GM06990 (cell line): ENCODE results near the gene FNDC3B.

Source experiments
- DNase-seq: peaks from one replicate; pipeline ENCODE4 v3.0.0-alpha.2; 2011; ENCODE audit not compliant: insufficient read length; ENCODE audit errors: extremely low read depth
- H3K27me3 ChIP-seq: replicated peaks from 2 replicates; pipeline ENCODE4 v1.6.0; 2011; ENCODE audit warnings: low read length; ENCODE audit not compliant: control insufficient read depth, insufficient read depth
- H3K36me3 ChIP-seq: 2 replicates; pipeline ENCODE4 v1.5.1; 2011; ENCODE audit warnings: low read length; ENCODE audit not compliant: control insufficient read depth, insufficient read depth
- H3K4me3 ChIP-seq: replicated peaks from 2 replicates; pipeline ENCODE4 v1.5.1; 2011; ENCODE audit warnings: low read depth, mild to moderate bottlenecking, control low read depth, low read length
- TF ChIP-seq, protein P1 (sequence below): IDR thresholded peaks from 2 replicates; pipeline ENCODE4 v1.5.1; 2011; ENCODE audit warnings: low read length, control low read depth, mild to moderate bottlenecking, inconsistent platforms; ENCODE audit not compliant: insufficient read depth, poor library complexity, severe bottlenecking

The FNDC3B gene

DNA sequence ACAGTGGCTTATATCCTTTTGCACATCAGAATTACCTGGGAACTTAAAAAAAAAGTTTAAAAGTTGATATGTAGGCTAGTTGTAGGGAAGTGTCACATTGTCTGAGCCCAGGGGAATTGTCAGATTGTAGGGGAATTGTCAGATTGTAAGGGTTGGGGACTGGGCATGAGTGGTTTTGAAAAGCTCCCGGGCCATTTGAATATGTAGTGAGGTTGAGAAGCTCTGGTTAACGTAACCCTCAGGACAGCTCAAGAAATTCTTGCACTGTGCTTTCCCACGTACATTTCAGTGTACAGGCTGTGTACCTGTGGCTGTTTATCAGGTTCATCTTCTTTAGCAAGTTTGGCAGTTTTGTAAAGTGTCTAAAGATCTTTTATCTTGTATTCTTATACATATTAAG is 107.0 kb downstream of the FNDC3B start:
- no peaks in the 10 kb centered on the region for H3K27me3 ChIP-seq
- DNase-seq, result no peak
- TF ChIP-seq, protein P1, sequence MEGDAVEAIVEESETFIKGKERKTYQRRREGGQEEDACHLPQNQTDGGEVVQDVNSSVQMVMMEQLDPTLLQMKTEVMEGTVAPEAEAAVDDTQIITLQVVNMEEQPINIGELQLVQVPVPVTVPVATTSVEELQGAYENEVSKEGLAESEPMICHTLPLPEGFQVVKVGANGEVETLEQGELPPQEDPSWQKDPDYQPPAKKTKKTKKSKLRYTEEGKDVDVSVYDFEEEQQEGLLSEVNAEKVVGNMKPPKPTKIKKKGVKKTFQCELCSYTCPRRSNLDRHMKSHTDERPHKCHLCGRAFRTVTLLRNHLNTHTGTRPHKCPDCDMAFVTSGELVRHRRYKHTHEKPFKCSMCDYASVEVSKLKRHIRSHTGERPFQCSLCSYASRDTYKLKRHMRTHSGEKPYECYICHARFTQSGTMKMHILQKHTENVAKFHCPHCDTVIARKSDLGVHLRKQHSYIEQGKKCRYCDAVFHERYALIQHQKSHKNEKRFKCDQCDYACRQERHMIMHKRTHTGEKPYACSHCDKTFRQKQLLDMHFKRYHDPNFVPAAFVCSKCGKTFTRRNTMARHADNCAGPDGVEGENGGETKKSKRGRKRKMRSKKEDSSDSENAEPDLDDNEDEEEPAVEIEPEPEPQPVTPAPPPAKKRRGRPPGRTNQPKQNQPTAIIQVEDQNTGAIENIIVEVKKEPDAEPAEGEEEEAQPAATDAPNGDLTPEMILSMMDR, result no peak
- no peaks in the 10 kb centered on the region for H3K36me3 ChIP-seq
- H3K4me3 ChIP-seq, result no peak overlapping the region

DNA sequence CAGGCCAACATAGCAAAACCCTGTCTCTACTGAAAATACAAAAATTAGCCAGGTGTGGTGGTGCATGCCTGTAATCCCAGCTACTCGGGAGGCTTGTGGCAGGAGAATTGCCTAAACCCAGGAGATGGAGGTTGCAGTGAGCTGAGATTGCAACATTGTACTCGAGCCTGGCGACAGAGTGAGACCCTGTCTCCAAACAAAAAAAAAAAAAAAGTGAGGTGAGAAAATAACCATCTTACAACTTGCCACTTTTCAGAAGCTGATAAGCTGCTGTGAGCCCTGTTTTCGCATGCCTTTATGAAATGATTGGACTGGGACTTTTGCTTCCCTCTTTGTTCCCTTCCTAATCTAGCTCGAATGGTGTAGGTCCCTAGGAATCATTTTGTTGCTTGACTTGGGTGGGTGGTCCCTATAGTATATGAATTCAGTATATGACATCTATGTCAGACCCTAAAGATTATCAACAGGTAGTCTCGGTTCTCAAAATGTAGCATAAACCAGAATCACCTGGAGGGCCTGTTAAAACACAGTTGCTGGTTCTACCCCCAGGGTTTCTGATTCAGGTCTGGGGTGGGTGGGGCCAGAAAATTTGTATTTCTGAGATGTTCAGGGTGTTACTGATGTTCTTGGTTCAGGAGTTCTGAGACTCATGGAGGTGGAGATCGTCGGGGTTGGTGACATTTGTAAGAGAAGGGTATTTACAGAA is 107.9 kb downstream of the FNDC3B start:
- H3K36me3 ChIP-seq, result no peaks in the 10 kb centered on the region
- no peaks in the 10 kb centered on the region for H3K27me3 ChIP-seq
- TF ChIP-seq, protein P1, result no peak
- DNase-seq, result no peak
- H3K4me3 ChIP-seq, result no peak overlapping the region

DNA sequence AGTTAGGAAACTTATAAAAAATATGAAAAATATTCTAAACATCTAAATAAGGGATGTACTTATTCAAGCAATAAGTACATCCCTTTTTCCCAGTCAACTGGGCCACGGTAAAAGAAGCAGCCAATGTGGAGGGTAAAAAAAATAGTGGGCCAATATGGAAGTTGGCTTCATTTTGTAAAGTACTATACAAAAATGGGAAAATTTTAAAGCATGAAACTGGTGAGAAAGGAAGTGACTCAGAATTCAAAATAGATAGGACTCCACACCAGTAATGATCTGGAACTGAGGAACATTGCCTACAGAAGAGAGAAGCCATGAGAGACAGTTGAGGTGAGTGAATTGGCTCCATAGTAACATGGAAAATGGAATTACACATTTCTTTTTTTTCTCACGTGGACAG is 108.9 kb downstream of the FNDC3B start:
- TF ChIP-seq, protein P1, result no peak
- Histone ChIP-seq H3K27me3 (no peaks in the 10 kb centered on the region), H3K36me3 (no peaks in the 10 kb centered on the region), H3K4me3 (no peak overlapping the region)
- DNase-seq, result no peak

DNA sequence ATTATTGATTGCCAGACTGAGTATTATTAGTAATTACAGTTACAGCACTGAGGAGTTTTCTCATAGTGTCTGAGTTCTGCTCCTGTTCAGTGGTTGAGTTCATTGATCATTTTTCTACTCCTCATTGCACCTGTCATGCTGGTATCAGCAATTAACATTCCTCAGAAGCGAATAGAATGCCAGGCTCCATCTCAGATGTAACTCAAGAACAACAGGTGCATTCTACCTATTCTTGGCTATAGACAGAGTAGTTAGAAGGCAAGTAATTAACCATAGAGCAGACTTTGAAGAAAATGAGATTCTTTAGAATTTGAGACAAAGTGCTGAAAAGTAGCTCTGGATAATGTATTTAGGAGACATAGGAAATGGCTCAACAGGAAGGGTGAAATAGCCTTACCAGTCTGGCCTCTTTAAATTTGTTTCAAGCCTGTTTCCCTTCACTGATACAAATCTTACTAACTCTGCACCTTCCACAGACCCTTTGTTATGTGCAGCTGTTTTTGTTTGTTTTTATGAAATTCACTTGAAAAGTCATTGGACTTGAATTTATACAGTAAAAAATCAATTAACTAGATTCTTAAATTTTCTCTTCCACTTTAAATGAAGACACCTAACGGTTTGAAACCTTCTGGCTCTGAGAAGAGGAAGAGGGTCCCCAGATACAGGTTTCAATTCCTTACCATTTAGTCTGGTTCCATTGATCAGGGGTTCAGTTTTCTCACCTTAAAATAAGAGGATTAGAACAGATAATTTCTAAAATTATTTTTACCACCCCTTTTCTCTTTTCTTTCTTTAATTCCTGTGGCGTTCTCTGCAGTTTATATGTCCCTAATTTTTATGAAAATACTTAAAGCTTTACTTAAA is 109.6 kb downstream of the FNDC3B start:
- no peaks in the 10 kb centered on the region for H3K36me3 ChIP-seq
- DNase-seq, result no peak
- TF ChIP-seq, protein P1, result no peak
- no peaks in the 10 kb centered on the region for H3K27me3 ChIP-seq
- no peak overlapping the region for H3K4me3 ChIP-seq

DNA sequence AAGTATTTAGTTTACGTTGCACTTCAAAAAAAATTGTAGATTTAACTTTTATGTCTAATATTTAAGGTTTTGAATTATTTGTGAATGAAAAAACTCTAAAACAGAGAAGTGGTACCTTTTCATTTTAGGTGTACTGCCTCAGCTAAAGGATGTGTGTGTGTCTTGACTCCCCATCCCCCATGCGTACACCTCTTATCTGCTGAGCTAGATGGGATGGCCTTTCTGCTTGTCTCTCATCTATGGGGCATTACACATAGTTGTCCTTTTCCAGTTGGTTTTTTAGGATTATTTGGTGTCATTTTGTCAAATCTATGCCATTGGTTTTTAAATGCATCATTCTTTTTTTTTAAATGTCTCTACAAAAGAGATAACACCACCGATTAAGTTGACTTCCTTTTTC is 110.9 kb downstream of the FNDC3B start:
- Histone ChIP-seq H3K27me3 (no peaks in the 10 kb centered on the region), H3K4me3 (no peak overlapping the region), H3K36me3 (no peaks in the 10 kb centered on the region)
- DNase-seq, result no peak
- TF ChIP-seq, protein P1, result no peak
